Transverse colon (tissue), 3 donors: ENCODE measurements around the gene SEL1L3.

Source experiments
- EP300 ChIP-seq: sonication (generic); formaldehyde crosslinking; IDR thresholded peaks from one replicate; pipeline ENCODE4 v1.6.1; 2017; ENCODE audit warnings: antibody characterized with exemption, low read depth
- TF ChIP-seq, protein P1 (sequence below), 5 experiments: fragments of 200-600 bp in 3 of 5; fragments of 450-650 bp in 2 of 5; sonication (generic) in 3 of 5; IDR thresholded peaks; 1 replicate in 2 of 5; 2 replicates in 3 of 5; pipeline ENCODE4 v1.5.1; 2016 to 2017; ENCODE audit warnings: antibody characterized with exemption in 5 of 5, inconsistent platforms in 3 of 5, mild to moderate bottlenecking in 2 of 5, moderate library complexity in 1 of 5

DNA sequence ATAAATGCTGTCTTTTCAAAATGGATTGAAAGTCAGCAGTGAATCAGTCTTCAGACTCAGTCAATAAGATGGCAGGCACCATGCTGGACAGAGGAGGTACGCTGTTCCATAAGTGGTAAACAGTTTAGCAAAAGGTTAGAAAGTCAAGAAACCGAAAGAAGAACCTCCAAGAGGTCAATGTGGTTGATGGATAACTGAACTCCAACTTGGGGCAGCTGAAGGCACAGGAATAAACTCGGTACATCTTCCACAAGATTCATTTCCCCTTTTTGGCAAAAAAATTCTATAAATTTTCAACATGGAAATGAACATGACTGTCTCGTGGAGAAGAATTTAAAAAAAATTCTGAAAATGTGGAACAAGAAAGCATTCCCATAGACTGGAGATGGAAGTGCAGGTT is 18.4 kb upstream of the SEL1L3 start:
- TF ChIP-seq EP300: no peak
- TF ChIP-seq, protein P1, sequence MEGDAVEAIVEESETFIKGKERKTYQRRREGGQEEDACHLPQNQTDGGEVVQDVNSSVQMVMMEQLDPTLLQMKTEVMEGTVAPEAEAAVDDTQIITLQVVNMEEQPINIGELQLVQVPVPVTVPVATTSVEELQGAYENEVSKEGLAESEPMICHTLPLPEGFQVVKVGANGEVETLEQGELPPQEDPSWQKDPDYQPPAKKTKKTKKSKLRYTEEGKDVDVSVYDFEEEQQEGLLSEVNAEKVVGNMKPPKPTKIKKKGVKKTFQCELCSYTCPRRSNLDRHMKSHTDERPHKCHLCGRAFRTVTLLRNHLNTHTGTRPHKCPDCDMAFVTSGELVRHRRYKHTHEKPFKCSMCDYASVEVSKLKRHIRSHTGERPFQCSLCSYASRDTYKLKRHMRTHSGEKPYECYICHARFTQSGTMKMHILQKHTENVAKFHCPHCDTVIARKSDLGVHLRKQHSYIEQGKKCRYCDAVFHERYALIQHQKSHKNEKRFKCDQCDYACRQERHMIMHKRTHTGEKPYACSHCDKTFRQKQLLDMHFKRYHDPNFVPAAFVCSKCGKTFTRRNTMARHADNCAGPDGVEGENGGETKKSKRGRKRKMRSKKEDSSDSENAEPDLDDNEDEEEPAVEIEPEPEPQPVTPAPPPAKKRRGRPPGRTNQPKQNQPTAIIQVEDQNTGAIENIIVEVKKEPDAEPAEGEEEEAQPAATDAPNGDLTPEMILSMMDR (IDR thresholded peaks at IDR 0.05): no peak
